OCI-LY1 (cell line): ENCODE data around the gene DLL4.
"Not testable (repeated sequence)": the region's sequence is repeated elsewhere in the genome, so short reads cannot be mapped to it uniquely, and the experiment has no call there.

Experiments used
- H2AFZ ChIP-seq: fragments of 200-600 bp; sonication (generic), shearing (Covaris generic); 2 replicates; pipeline ENCODE4 v1.6.0; 2014; ENCODE audit warnings: antibody characterized with exemption, mild to moderate bottlenecking, low read length
- H3F3A ChIP-seq: fragments of 200-600 bp; sonication (generic), shearing (Covaris generic); 2 replicates; pipeline ENCODE4 v1.6.0; 2014; ENCODE audit warnings: mild to moderate bottlenecking, antibody characterized with exemption, low read length, moderate library complexity; ENCODE audit not compliant: insufficient read depth
- H3K27ac ChIP-seq: fragments of 200-600 bp; sonication (generic); 2 replicates; pipeline ENCODE4 v1.5.1; 2014; ENCODE audit warnings: low read length, mixed run types, mild to moderate bottlenecking, low read depth; ENCODE audit not compliant: poor library complexity, severe bottlenecking
- H3K27me3 ChIP-seq: fragments of 200-600 bp; sonication (generic); 2 replicates; pipeline ENCODE4 v1.6.0; 2014; ENCODE audit warnings: antibody characterized with exemption, mild to moderate bottlenecking, low read length, moderate library complexity; ENCODE audit not compliant: insufficient read depth
- H3K36me3 ChIP-seq: fragments of 200-600 bp; sonication (generic); 2 replicates; pipeline ENCODE4 v1.6.1; 2014; ENCODE audit warnings: mild to moderate bottlenecking, antibody characterized with exemption, low read length, moderate library complexity, mixed read lengths; ENCODE audit not compliant: insufficient read depth
- H3K4me1 ChIP-seq: fragments of 200-600 bp; sonication (generic); 2 replicates; pipeline ENCODE4 v1.5.1; 2014; ENCODE audit warnings: mild to moderate bottlenecking, low read length, moderate library complexity; ENCODE audit not compliant: insufficient read depth, severe bottlenecking
- H3K4me2 ChIP-seq: fragments of 200-600 bp; sonication (generic), shearing (Covaris generic); 2 replicates; pipeline ENCODE4 v1.6.1; 2014; ENCODE audit warnings: low read length
- H3K4me3 ChIP-seq: fragments of 200-600 bp; sonication (generic); 2 replicates; pipeline ENCODE4 v1.5.1; 2014; ENCODE audit warnings: low read length, low read depth, mild to moderate bottlenecking, mixed read lengths; ENCODE audit not compliant: poor library complexity, severe bottlenecking
- H3K79me2 ChIP-seq: fragments of 200-600 bp; shearing (Covaris generic); 2 replicates; pipeline ENCODE4 v1.6.1; 2016; ENCODE audit warnings: mixed run types, low read length, mixed read lengths; ENCODE audit not compliant: insufficient read depth
- H3K9ac ChIP-seq: fragments of 200-600 bp; sonication (generic), shearing (Covaris generic); 2 replicates; pipeline ENCODE4 v1.6.1; 2014; ENCODE audit warnings: mild to moderate bottlenecking, low read length, mixed read lengths
- H3K9me2 ChIP-seq: fragments of 200-600 bp; sonication (generic), shearing (Covaris generic); 2 replicates; pipeline ENCODE4 v1.6.1; 2014; ENCODE audit warnings: low read depth, mild to moderate bottlenecking, low read length, mixed read lengths
- H3K9me3 ChIP-seq: fragments of 200-600 bp; shearing (Covaris generic); 2 replicates; pipeline ENCODE4 v1.6.1; 2014; ENCODE audit warnings: low read length, mixed read lengths
- H4K20me1 ChIP-seq: fragments of 200-600 bp; sonication (generic), shearing (Covaris generic); 2 replicates; pipeline ENCODE4 v1.6.0; 2016; ENCODE audit warnings: mild to moderate bottlenecking, low read length; ENCODE audit not compliant: insufficient read depth
- CTCF ChIP-seq: fragments of 200-600 bp; sonication (generic), shearing (Covaris generic); IDR thresholded peaks from 2 replicates; pipeline ENCODE4 v1.5.1; 2017; ENCODE audit warnings: mild to moderate bottlenecking, antibody characterized with exemption, low read length, moderate library complexity, mixed read lengths
- EZH2 ChIP-seq: fragments of 200-600 bp; sonication (generic), shearing (Covaris generic); IDR thresholded peaks from 2 replicates; pipeline ENCODE4 v1.8.0; 2017; ENCODE audit warnings: borderline replicate concordance, mixed run types, mild to moderate bottlenecking, antibody characterized with exemption, low read length, moderate library complexity, mixed read lengths

DLL4 gene

GRCh38 chr15:40953713-40954074, 24.6 kb downstream of the DLL4 start:
- H2AFZ ChIP-seq, result no peak overlapping the region
- H3K4me1 ChIP-seq, result peaks cover 20% of the 10 kb centered on the region
- peak overlapping the region; percentile 67 for H3K4me3 ChIP-seq
- H3K79me2 ChIP-seq, result no peaks in the 10 kb centered on the region
- no peaks in the 10 kb centered on the region for H3K9me3 ChIP-seq
- H3K36me3 ChIP-seq, result no peaks in the 10 kb centered on the region; the same call in 1 of the 2 replicates
- no peaks in the 10 kb centered on the region for H3F3A ChIP-seq
- H3K27me3 ChIP-seq, result no peaks in the 10 kb centered on the region
- no peak overlapping the region for H3K27ac ChIP-seq
- peak overlapping the region; percentile 63 for H3K9ac ChIP-seq
- no peak for TF ChIP-seq EZH2
- no peak for TF ChIP-seq CTCF
- peak overlapping the region; percentile 79 for H3K4me2 ChIP-seq
- no peaks in the 10 kb centered on the region for H4K20me1 ChIP-seq
- no peaks in the 10 kb centered on the region for H3K9me2 ChIP-seq

GRCh38 chr15:40954158-40954848, 25.2 kb downstream of the DLL4 start:
- not testable (repeated sequence) for H3K27ac ChIP-seq, H3K9me2 ChIP-seq, H3K9me3 ChIP-seq, H3K27me3 ChIP-seq, H3F3A ChIP-seq, H3K36me3 ChIP-seq, H3K79me2 ChIP-seq, H4K20me1 ChIP-seq, H2AFZ ChIP-seq
- Histone ChIP-seq H3K4me1 (peaks cover 20% of the 10 kb centered on the region), H3K4me3 (peak overlapping the region; percentile 67), H3K9ac (peak overlapping the region; percentile 63), H3K4me2 (peak overlapping the region; percentile 79)

- Histone ChIP-seq H3K4me2 (no peak overlapping the region), H3K9ac (no peak overlapping the region), H3K79me2 (no peaks in the 10 kb centered on the region)
Measured at GRCh38 chr15:40955141-40955903, 26.2 kb downstream of the DLL4 start.

More at GRCh38 chr15:40955141-40955903, 26.2 kb downstream of the DLL4 start:
- H3F3A ChIP-seq, result no peaks in the 10 kb centered on the region
- H3K36me3 ChIP-seq, result no peaks in the 10 kb centered on the region; the same call in 1 of the 2 replicates
- H3K9me3 ChIP-seq, result no peaks in the 10 kb centered on the region
- no peaks in the 10 kb centered on the region for H3K9me2 ChIP-seq
- no peaks in the 10 kb centered on the region for H4K20me1 ChIP-seq
- no peak overlapping the region for H2AFZ ChIP-seq
- H3K27me3 ChIP-seq, result no peaks in the 10 kb centered on the region
- H3K27ac ChIP-seq, result no peak overlapping the region
- H3K4me3 ChIP-seq, result no peak overlapping the region
- TF ChIP-seq EZH2 (no peak), CTCF (no peak)
- peaks cover 28% of the 10 kb centered on the region for H3K4me1 ChIP-seq
